GM19238 (cell line): Measurements from ENCODE around the gene IGSF6.
"Not testable (repeated sequence)": the region's sequence is repeated elsewhere in the genome, so short reads cannot be mapped to it uniquely, and the experiment has no call there.

Source experiments
- DNase-seq: peaks from one replicate; pipeline ENCODE4 v3.0.0; 2011; ENCODE audit warnings: low spot score; ENCODE audit not compliant: insufficient read length

Gene IGSF6

GRCh38 chr16:21652453-21652852, at the start of gene IGSF6:
Gene IGSF6 (minus strand): TSS chr16:21652608. CDS start chr16:21652598, 10 bp downstream.
- no peak for DNase-seq

GRCh38 chr16:21701271-21701670, 48.9 kb upstream of the IGSF6 start:
- DNase-seq, result no peak

GRCh38 chr16:21698169-21699032, 46.0 kb upstream of the IGSF6 start:
- no peak for DNase-seq

- DNase-seq, result no peak
Observed at GRCh38 chr16:21697032-21697431, 44.6 kb upstream of the IGSF6 start.

- no peak for DNase-seq
Observed at GRCh38 chr16:21694609-21695008, 42.2 kb upstream of the IGSF6 start.

GRCh38 chr16:21690967-21691366, 38.6 kb upstream of the IGSF6 start:
- not testable (repeated sequence) for DNase-seq

GRCh38 chr16:21689107-21689506, 36.7 kb upstream of the IGSF6 start:
- no peak for DNase-seq

GRCh38 chr16:21685034-21685455, 32.6 kb upstream of the IGSF6 start:
- no peak for DNase-seq

- DNase-seq, result no peak
Observed at GRCh38 chr16:21684199-21684598, 31.8 kb upstream of the IGSF6 start.

GRCh38 chr16:21683184-21683583, 30.8 kb upstream of the IGSF6 start:
- DNase-seq, result no peak

GRCh38 chr16:21680714-21681113, 28.3 kb upstream of the IGSF6 start:
- DNase-seq, result not testable (repeated sequence)

- not testable (repeated sequence) for DNase-seq
Observed at GRCh38 chr16:21674456-21674855, 22.0 kb upstream of the IGSF6 start.

- DNase-seq, result no peak
Observed at GRCh38 chr16:21673469-21673868, 21.1 kb upstream of the IGSF6 start.

GRCh38 chr16:21667575-21667974, 15.2 kb upstream of the IGSF6 start:
- no peak for DNase-seq

GRCh38 chr16:21666772-21667171, 14.4 kb upstream of the IGSF6 start:
- no peak for DNase-seq

- DNase-seq, result no peak
Observed at GRCh38 chr16:21664801-21665492, 12.5 kb upstream of the IGSF6 start.

GRCh38 chr16:21663889-21664647, 11.7 kb upstream of the IGSF6 start, which contains the start of gene OTOA:
Gene OTOA (plus strand): TSS chr16:21663968. CDS start chr16:21678515, 14,547 bp downstream.
- DNase-seq, result no peak

- DNase-seq, result no peak
Observed at GRCh38 chr16:21659124-21659523, 6.7 kb upstream of the IGSF6 start.

GRCh38 chr16:21656795-21657768, 4.7 kb upstream of the IGSF6 start:
- no peak for DNase-seq

GRCh38 chr16:21654881-21655280, 2.5 kb upstream of the IGSF6 start:
- no peak for DNase-seq

- DNase-seq, result no peak
Observed at GRCh38 chr16:21654466-21654865, 2.1 kb upstream of the IGSF6 start.
